SIG-M5 treated with dmso at 0.1 percent for 504 hours (cell line): ENCODE results near the gene KLF3.

ENCODE experiments used
- DNase-seq: peaks from one replicate; lab custom pipeline; 2025; ENCODE audit not compliant: unreplicated experiment; lab: John Stamatoyannopoulos, UW

KLF3 gene

GRCh38 chr4:38654273-38654672 lies 9.7 kb upstream of the KLF3 start:
- no peak for DNase-seq

- no peak for DNase-seq
Measured at GRCh38 chr4:38656111-38656510, 7.9 kb upstream of the KLF3 start.

DNA sequence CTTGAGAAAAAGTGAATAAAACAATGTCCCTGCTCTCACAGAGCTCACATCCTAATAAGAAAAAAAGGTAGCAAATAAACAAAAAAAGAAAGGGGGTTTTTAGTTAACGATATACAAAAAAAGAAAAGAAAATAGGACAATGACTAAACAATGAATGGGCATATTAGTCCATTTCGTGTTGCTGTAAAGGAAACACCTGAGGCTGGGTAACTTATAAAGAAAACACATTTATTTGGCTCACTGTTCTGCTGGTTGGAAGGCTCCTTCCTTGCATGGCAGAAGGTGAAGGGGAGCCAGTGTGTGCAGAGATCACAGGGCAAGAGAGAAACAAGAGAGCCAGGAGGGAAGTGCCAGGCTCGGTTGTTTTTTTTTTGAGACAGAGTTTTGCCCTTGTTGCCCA lies 4.7 kb upstream of the KLF3 start:
- peak; percentile 24 for DNase-seq

DNA sequence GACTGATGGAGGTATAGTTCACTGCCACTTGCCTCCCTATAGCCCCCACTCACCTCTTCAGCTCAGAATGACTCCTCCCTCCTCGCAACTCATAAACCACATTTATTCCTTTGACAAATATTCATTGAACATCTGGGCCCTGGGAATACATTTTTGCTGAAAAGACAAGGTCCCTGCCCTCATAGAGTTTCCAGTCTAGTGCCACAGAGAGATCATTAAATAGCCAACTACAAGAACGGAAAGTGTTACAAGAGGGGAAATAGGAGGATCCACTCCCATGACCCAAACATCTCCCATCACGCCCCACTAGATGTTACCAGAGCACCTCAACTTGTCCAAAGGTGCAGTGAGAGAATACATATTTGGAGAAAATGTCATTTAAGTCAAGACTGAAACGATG lies 3.2 kb upstream of the KLF3 start:
- DNase-seq: no peak

DNA sequence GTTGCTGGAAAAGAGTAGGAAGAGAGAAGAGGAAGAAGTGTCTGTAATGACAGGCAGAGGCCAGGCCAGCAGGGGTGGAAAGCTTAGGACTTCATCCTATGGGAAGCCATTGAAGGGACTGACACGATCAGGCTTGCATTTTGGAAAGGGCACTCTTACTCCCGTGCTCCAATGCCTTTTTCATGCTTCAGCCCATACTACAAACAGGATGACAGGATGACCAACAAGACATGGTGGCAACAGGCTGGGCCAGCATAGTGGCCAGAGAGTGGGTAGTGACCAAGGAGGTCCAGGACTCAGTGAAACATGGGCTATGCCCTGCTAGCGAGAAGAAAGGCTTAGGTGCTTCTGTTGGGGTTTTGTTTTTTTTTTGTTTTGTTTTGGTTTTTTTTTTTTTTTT lies 2.6 kb upstream of the KLF3 start:
- DNase-seq: no peak

DNA sequence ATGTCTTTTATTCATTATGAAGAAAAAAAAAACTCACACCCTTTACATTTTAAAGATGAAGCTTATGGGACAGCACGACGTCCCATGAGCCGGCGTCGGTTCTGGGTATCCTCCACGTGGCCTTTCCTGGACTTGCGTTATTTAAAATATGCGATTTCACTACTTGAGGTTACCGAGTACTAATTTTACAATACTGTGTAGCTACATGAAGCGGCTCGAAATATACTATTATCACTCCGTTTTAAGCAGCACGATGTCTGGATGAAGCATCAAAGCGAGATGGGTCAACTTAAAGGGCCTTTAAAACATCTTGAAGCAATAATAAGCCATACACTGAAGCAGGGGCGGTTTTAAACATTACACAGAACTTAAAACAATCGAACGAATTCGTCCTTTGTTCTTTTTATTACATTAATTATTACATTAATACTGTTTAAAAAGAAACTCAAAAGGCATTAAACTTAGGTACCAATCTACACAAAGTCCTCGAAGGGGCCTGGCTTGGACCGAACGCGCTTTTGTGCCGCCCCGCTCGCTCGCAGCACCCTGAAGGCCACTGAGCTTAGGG lies 1.4 kb upstream of the KLF3 start:
- DNase-seq: no peak

- DNase-seq: peak; percentile 74
Measured at GRCh38 chr4:38663090-38663800, 754 bp upstream of the KLF3 start.

DNA sequence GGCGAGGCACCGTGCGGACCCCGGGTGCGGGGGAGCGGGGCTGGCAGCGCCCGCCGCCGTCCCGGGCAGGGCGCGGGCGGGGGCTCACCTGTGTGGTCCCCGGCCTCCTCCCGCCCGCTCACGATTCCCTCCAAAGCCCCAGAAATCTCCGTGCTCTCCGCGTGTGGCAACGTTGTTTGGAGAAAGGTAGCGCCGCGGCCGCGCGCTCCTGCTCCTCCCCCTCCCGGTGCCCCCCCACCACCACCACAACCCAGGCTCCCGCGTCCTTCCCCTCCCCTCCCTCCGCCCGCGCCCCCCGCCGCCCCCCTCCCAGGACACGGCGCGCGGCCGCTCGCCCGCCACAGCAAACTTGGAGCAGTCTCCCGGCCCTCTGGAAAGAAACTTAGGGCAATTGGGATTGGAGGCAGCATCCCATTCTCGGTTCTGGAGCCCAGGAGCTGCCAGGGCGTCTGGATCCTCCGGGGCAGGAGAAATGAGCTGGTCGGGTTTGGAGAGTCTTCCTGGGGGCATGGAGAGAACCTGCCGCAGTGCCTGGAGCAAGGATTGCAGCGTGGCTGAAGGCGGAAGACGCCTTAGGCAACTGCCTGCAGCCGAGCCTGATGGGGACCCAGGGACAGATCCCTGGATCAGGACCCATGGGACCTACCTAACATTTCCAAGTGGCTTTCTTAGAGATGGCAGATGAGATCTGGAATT lies 855 bp downstream of the KLF3 start:
- peak; percentile 46 for DNase-seq

- DNase-seq: no peak
Measured at GRCh38 chr4:38665551-38666411, 1.8 kb downstream of the KLF3 start.

DNA sequence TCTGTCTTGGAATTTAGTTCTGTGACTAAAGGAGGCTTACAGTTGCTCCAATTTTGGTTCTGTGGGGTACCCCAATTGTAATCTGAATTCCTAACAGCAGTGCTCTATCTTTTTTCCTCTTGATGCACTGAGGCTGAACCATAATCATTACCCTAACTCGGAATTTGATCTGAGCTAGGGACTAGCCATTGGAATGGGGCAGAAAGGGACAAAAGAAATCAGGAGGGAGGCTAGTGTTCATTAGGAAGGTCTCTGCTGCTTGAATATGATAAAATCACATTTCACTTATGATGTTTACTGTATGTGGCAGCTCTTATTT lies 2.7 kb downstream of the KLF3 start:
- no peak for DNase-seq

DNA sequence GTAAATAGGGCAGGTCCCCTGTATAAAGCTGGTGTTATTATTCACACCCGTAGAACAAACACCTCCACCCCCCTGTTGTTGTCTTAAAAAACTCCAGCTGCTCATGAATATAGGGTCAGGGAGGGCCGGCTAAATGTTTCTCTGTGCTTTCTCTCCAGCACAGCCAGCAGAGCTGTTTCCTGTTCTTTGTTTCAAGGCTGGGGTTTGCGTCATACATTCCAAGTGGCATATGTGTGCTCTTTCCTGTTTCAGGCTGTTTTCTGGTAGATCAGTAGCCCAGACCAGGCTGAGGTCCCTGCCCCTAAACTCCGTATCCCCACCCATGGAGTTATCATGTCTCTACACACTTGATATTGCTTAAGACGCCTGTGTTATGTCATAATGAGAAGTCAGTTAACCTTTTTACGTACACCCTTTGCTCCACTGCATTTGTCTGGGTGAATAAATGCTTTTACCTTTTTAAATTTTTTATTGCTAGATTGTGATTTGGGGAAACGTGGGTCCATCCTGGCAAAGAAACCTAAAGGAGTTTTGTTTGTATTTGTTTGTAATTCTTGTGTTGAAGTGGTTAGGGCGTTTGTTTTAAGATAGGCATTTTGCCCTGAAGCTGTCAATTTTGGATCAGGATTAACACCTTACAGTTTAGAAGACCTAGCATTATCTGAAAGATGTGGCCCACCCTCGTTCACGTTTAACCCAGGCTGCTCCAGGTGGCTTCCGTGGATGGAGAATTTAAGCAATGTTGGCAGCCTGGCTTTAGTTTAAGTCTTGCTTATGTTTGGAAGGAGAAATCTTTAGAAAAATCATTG lies 3.3 kb downstream of the KLF3 start:
- DNase-seq: peak; percentile 93

DNA sequence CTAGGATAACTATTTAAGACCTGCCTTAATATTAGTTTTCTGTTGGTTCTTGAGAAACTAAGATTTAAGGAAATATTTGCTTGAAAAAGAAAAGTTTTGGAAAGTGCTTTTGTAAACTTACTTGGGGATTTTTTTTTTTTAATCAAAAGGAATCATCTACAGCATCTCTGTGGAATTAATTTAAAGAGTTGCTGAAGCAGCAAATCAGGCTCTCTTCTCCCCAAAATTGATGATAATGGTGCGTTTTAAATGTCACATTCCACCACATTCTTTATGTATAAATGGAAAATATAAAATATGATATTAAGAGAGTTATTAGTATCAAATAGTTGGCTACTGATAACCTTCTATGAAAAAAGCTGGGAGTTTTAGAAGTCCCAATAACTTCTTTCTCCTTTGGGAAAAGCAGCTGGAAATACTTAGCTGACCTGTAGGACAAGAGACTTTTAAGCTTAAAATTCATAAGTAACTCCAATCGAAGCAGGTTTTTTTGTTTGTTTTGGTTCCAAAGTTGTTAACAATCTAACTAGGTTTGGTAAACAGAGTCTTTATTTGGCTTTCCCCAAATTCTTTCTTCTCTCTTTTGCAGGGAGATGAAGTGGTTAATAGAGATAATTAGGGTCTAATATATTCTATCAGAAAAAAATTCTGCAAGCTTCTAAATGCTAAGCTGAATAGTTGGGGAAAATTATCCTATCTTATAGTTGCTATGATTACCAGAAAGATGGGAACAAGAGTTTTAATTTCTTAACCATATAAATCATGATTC lies 4.4 kb downstream of the KLF3 start:
- no peak for DNase-seq

GRCh38 chr4:38669208-38669607 lies 5.2 kb downstream of the KLF3 start:
- no peak for DNase-seq

- DNase-seq: no peak
Measured at GRCh38 chr4:38670109-38670901, 6.3 kb downstream of the KLF3 start.

GRCh38 chr4:38670939-38671591 lies 7.1 kb downstream of the KLF3 start:
- peak; percentile 18 for DNase-seq

DNA sequence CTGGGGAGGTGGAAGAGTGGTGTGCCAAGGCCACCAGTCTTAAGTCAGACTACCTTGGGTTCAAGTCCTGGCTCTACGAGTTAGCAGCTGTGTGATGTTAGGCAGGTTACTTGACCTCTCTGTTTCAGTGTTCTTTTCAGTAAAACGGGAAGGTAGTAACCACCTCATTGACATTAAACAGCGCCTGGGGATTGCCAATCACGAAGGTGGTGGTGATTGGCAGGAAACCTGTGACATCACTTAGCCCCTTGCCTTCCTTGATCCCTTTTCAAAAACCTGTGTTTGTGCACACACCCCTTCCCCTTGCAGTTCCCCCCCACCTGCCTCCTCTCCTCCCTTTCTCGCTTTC lies 7.6 kb downstream of the KLF3 start:
- no peak for DNase-seq

GRCh38 chr4:38672074-38672396 lies 8.0 kb downstream of the KLF3 start:
- DNase-seq: no peak

DNA sequence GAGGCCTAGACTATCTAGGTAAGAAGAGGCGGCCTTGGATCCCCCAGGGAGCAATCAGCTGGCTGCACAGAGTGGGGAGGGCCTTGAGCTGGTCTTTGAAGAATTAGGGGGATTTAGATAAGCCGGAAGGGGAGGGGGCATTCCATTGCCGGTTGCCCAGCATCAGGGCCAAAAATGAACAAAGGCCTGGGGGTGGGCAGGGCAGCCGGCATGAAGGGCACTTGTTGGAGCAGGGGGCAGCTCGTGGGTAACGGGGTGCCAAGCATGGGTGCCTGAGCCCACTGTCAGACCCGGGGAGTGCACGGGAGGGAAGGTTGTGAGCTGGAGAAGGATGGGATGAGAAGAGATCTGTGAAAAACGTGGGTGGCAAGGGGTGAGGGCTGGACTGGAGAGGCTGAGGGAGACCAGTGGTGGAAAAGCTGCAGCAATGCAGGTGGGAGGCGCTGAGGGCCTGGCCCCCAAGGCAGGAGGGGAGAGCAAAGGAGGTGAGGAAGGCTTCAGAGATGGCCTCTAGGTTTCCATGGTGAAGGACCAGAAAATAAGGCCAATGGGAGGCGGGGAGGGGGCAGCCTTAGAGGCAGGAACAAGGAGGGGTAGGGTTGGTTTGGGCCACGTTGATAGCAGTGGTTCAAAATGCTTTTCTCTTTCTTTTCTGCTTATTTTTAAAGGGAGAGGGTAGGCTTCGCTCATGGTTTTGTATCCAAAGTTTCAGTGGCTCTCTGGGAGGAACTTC lies 8.6 kb downstream of the KLF3 start:
- DNase-seq: no peak
